Middle frontal gyrus (tissue), 1 donor: Measurements from ENCODE around the gene RYR3.

Source experiments
- DNase-seq: peaks from one replicate; pipeline ENCODE4 v3.0.0-alpha.2; 2015; ENCODE audit warnings: low spot score; ENCODE audit errors: extremely low spot score

The RYR3 gene

DNA sequence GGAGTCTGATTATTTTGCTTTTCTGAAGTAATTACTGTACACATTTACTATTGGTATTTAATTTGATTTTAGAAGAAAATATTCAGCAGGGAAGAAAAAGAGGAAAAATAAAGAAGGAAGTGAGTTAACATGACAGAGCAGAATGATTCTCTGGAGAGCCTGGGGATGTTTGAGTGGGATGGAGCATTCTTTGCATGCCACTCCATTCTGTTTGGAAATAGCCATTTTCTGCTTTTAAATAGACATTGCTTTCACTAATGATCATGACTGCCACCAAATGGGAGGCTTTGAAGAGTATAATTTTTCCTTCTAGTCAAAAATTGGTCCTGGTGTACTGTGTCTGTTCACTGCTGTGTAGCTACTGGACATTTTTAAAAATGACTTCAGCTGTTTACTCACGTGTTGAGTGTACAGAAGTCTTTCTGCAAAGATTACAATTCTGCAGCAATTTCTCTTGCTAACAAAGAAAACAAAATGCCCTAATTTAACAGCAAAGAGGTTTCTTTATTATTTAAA, 196.1 kb downstream of the RYR3 start:
- no peak for DNase-seq

- DNase-seq = no peak
Measured at GRCh38 chr15:33508703-33509102, 197.9 kb downstream of the RYR3 start.

DNA sequence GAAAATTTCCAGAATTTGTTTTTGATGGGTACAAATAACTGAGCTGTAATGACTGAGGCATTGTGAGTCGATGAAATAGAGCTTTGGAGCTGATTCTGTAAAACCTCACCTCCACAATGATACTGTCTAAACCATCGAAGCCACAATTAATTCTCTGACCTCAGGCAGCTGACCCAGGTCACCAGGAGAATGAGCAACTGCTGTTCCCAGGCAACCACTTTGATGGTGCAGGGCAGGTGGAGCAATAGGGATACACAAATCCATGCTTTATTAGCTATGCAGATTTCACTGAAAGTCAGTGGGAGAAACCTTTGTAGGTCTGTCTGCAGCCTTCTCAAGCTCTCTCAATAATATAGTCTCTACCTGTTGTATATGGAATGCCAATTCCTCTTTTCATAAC, 204.4 kb downstream of the RYR3 start:
- DNase-seq = no peak

DNA sequence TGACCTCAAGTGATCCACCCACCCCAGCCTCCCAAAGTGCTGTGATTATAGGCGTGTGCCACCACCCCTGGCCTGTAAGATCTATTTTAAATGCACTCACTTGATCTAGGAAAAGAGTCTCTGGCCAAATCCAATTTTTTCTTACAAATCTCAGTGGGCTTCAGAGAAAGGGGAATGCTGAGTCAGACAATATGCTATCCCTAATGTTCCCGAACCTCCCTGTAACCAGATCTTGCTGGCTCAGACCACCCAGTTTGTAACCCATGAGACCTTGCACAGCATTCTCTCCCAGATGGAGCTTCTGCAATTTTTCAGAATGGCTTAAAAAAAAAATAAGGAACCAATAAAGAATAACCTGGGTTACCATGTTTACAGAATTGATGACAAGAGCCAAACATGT, 205.8 kb downstream of the RYR3 start:
- DNase-seq = no peak

DNA sequence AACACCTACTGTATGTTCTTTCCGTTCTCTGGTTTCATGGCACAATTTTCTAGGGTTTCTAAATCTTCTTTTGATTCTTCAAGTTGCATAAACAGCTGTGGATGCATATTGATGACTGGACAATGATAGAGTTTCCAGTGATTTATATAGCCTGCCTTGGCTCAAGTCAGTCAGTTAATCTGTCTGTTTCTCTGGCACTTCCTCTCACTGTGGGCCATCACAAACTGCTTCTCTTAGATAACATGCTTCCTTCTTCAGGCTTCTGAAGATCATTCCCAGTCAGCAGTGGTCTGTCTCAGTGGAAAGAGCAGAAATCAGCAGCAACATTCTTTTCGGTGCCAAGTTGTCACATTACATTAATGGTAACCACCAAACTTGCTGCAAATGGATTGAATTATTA, 207.2 kb downstream of the RYR3 start:
- DNase-seq = no peak

DNA sequence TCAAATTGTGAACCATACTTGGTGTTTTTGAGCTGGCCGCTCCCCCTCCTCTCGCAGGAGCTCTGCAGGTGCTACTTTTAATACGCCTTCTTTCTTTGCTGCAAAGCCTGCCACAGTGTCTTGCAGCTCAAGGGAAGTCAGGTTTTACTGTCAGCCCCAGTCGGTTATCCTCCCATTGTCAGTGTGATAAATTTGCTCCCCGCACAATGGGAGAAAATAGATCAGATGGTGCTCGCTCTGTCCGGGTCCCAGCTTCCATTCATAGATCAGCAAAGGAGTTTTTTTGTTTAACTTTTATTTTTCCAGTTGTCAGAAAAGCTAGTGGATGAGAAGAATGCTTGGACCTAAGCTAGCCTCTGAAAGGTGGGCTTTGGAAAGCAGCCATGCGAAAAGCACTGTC, 207.7 kb downstream of the RYR3 start:
- no peak for DNase-seq

- no peak for DNase-seq
Measured at GRCh38 chr15:33524274-33524673, 213.5 kb downstream of the RYR3 start.

GRCh38 chr15:33526532-33526931, 215.8 kb downstream of the RYR3 start:
- no peak for DNase-seq

- DNase-seq = no peak
Measured at GRCh38 chr15:33533197-33533596, 222.4 kb downstream of the RYR3 start.

- no peak for DNase-seq
Measured at GRCh38 chr15:33534642-33535041, 223.9 kb downstream of the RYR3 start.

DNA sequence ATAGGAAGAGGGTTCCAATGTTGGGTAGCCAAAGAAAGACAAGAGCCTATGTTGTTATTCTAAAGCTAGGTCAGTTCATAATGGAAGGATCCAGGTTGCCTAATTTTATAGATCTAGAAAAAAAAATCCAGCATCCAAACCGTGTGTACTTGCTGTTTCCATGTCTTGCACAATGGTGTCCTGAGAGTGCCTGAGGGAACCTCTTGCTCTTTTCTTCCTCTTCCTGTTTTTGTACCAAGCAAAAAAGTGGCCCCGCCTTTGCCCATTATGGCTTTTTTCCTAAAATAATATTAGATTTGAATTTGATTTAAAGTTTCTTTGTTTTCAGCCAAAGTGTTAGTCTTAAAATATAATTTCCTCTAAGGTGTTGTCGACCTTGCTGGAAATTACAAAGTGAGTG, 224.4 kb downstream of the RYR3 start:
- DNase-seq = no peak

DNA sequence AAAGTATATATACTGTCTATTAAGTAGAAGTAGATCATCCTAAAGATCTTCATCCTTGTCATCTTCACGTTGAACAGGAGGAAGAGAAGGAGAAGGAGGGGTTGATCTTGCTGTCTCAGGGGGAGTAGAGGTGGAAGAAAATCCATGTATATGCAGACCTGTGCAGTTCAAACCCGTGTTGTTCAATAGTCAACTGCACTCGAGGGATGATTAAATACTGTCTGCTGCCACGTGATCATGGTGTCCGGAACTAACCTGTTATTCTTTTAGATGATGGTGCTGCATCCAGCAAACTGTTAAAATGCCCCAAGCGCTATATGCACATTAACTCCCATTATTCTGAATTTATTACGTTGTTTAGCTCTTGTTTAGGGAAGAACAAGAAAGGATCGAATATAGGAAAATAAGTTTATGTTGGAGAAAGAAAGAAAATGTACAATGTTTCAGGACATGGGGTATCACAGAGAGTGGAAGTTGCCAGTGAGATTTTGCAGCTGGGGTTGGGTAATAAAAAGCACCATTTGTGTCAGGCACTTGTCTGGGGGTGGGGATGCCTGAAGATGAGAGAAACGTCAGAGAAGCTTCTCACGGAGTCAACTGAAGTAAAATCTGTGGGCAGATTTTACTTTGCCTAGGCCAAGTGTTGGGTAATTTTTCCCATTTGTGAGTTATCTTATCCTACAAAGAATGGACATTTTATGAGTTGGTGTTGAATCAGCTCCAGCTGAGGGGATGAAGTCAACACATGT, 229.2 kb downstream of the RYR3 start:
- no peak for DNase-seq

DNA sequence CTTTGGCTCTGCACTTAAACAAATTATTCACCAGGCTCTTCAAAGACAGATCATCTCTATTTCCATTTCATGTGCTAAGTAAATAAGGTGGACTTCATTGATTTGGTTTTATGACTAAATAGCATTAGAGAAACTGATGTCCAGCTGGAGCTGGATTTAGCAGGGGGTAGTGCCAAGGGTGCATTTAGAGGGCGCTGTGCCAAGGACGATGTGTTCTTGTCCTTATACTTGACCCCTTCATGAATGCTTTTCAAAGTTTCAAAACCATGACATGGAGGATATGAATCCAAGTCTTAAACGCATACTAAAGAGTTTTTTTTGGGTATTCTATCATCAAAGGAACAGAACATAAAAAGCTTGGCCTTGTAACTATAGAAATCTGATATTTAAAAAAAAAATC, 233.2 kb downstream of the RYR3 start:
- no peak for DNase-seq

- DNase-seq = no peak
Measured at GRCh38 chr15:33545866-33546265, 235.1 kb downstream of the RYR3 start.

DNA sequence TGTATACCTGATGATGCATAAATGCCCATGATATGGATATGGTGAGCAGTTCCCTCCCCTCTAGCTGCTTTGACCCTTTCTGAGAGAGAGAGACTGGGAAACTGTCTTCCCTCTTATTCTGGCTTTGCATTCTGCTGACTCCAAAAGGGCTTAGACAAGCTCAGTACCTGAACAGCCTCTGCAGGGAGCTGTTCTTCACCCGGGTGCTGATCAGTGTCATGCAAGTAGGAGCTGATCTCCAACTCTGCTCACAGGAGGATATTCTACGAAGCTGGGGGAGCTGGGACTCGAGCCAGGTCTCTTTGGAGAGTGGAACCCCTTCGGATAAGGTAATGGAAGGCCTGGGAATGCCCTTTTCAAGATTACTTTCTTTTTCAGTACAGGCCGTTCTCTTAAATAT, 237.1 kb downstream of the RYR3 start:
- DNase-seq = no peak

DNA sequence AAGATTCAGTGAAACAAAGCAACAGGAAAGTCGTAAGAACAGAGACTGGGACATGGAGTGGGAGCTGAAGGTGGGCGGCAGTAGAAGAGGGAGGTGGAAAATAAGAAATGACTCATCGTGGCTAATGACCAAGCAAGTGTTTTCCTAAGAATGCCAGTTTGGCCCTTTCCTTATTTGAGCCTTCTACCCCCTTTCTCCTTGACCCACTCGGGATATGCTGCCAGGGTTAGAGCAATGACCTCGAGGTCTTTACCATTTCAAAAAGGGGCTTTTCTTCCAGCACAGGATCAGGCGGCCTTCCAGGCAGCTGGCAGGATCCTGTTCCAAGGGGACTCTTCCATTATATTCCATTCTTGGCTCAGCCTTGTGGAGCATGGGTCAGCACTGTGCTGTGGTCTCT, 241.1 kb downstream of the RYR3 start:
- no peak for DNase-seq

DNA sequence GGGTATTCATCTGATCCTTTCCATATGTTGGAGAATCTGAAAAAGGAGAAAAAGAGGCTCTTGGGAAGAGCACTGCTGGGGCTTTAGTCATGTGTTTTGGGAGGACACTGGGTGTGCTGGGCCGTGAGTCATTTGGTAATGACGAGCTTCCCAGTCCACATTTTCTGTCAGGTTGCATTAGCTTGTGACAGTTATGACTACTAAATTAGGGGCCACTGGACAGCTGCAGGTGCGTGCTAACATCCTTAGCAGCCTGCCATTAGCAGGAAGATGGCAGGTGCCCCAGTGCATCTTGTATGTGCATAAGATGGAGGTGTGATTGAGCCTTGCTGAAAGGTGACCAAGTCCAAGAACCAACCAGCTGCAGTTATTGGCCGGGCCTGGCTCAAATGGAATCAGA, 242.4 kb downstream of the RYR3 start:
- DNase-seq = no peak

- no peak for DNase-seq
Measured at GRCh38 chr15:33559207-33559890, 248.6 kb downstream of the RYR3 start.

GRCh38 chr15:33561407-33561806, 250.6 kb downstream of the RYR3 start:
- no peak for DNase-seq

- DNase-seq = no peak
Measured at GRCh38 chr15:33561967-33562366, 251.2 kb downstream of the RYR3 start.

DNA sequence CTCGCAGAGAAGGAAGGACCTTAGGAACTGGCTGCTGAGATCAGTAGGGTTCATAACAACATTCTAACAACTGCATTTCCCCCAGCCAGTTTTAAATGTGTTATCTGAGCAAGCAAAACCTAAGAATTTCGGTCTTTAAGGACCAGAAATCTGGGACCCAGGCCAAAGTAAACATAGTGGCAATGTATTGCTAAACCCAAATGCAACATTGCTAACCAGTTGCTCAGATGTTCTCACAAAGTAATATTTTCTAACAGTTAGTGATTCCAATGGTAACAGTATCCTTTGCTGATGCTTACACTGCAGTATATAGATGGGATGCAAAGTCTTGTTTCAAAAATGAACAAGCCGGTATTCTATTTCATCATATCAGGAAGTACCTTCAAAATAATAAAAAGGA, 254.3 kb downstream of the RYR3 start:
- DNase-seq = no peak

GRCh38 chr15:33567652-33568051, 256.9 kb downstream of the RYR3 start:
- DNase-seq = no peak

GRCh38 chr15:33569036-33569435, 258.3 kb downstream of the RYR3 start:
- no peak for DNase-seq
